Spinal cord (tissue), 10 donors: ENCODE data around the gene PDE4D. TPM values are rescaled to one million over a fixed set of nuclear protein-coding genes. Genes with fewer than 3 reads are reported as not detected.
A peak's percentile ranks its signal among the peaks of the same experiment; 100 is the strongest.

Experiments used
- DNase-seq, 6 donors: peaks; one replicate each; pipeline versions ENCODE4 v3.0.0 to v3.0.0-alpha.2; 2013 to 2015; ENCODE audit warnings: low spot score in 6 of 6, low read depth in 4 of 6
- H3K27ac ChIP-seq: one replicate; pipeline ENCODE4 v1.5.1; 2013; ENCODE audit warnings: low read depth, low read length, control low read depth
- H3K27me3 ChIP-seq: one replicate; pipeline ENCODE4 v1.6.1; 2013; ENCODE audit warnings: low read length; ENCODE audit not compliant: control insufficient read depth, insufficient read depth
- H3K36me3 ChIP-seq: one replicate; pipeline ENCODE4 v1.6.1; 2013; ENCODE audit warnings: low read length; ENCODE audit not compliant: control insufficient read depth, insufficient read depth
- H3K4me1 ChIP-seq: one replicate; pipeline ENCODE4 v1.6.1; 2013; ENCODE audit warnings: low read length; ENCODE audit not compliant: control insufficient read depth, insufficient read depth
- H3K4me3 ChIP-seq: one replicate; pipeline ENCODE4 v1.5.1; 2013; ENCODE audit warnings: low read depth, low read length, control low read depth
- H3K9me3 ChIP-seq: one replicate; pipeline ENCODE4 v1.6.1; 2013; ENCODE audit warnings: low read length; ENCODE audit not compliant: control insufficient read depth, insufficient read depth
- WGBS: methylation state at CpG from one replicate; pipeline ENCODE4 v1.1.5; 2013; ENCODE audit warnings: missing lambda C conversion rate; ENCODE audit not compliant: insufficient coverage; 5-methylcytosine and 5-hydroxymethylcytosine counted together
- polyA plus RNA-seq, 2 donors: library from polyadenylated mRNA; unstranded; fragments of 120-200 nt; gene quantifications; one replicate each; pipeline ENCODE4 v1.2.1, GENCODE V29; 2013; ENCODE audit not compliant: insufficient read length in 2 of 2
- total RNA-seq, 2 donors: library from RNA; depleted of rRNA in 1 of 2; stranded (reverse); fragments of 120-200 nt in 1 of 2; fragments of >200 nt in 1 of 2; gene quantifications; one replicate each; pipeline versions ENCODE4 v1.2.3 to v1.2.4, GENCODE V29; 2013 to 2014
- donor health status: healthy.

Gene PDE4D
- total and polyA plus RNA-seq, 4 donors = 16.1 to 84.0 (median 37.0) TPM

DNA sequence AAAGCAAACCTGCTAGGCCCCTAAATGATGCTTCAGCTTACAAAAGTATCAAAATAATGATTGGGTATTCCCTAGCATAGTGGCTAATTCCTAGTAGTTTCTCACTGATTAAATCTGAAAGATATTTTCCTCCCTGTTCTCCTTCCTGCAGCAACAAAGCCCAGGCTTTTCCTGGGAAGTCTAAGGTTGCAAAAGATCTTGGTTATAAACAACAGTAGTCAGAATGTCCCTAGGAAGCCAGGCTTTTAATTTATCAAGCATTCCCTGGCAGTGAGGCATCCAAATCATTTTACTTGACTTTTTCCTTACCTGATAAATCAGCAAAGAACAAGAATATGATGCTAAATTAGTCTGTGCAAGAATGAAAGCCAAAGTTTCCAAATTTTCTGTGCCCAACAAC is 272.0 kb downstream of the PDE4D start:
- no peak overlapping the region for H3K4me3 ChIP-seq
- no peaks in the 10 kb centered on the region for H3K27me3 ChIP-seq
- no peaks in the 10 kb centered on the region for H3K9me3 ChIP-seq
- no peak overlapping the region for H3K27ac ChIP-seq
- DNase-seq = no peak
- no peaks in the 10 kb centered on the region for H3K36me3 ChIP-seq
- no peaks in the 10 kb centered on the region for H3K4me1 ChIP-seq

- no peaks in the 10 kb centered on the region for H3K27me3 ChIP-seq
- H3K4me1 ChIP-seq = no peaks in the 10 kb centered on the region
- H3K27ac ChIP-seq = no peak overlapping the region
- no peak for DNase-seq
- H3K9me3 ChIP-seq = no peaks in the 10 kb centered on the region
- H3K36me3 ChIP-seq = no peaks in the 10 kb centered on the region
- H3K4me3 ChIP-seq = no peak overlapping the region
Measured at GRCh38 chr5:59620535-59621212, 272.9 kb downstream of the PDE4D start.

DNA sequence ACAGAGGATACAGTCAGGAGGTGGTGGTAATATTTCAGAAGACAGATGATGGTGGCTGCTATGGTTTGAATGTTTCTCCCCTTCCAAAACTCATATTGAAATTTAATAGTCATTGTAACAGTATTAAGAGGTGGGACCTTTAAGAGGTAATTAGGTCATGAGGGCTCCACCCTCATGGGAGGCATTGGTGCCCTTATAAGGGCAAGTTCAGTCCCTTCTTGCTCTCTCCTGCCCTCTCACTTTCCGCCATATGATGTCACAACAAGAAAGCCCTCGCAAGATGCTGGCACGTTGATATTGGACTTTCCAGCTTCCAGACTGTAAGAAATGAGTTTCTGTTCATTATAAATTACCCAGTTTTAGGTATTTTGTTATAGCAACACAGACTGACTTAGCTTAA is 274.9 kb downstream of the PDE4D start:
- WGBS = no CpG with 5 or more reads among the region's 3 CpGs
- Histone ChIP-seq H3K9me3 (no peaks in the 10 kb centered on the region), H3K4me3 (no peak overlapping the region), H3K27me3 (no peaks in the 10 kb centered on the region), H3K36me3 (no peaks in the 10 kb centered on the region), H3K4me1 (no peaks in the 10 kb centered on the region), H3K27ac (no peak overlapping the region)
- DNase-seq = no peak

DNA sequence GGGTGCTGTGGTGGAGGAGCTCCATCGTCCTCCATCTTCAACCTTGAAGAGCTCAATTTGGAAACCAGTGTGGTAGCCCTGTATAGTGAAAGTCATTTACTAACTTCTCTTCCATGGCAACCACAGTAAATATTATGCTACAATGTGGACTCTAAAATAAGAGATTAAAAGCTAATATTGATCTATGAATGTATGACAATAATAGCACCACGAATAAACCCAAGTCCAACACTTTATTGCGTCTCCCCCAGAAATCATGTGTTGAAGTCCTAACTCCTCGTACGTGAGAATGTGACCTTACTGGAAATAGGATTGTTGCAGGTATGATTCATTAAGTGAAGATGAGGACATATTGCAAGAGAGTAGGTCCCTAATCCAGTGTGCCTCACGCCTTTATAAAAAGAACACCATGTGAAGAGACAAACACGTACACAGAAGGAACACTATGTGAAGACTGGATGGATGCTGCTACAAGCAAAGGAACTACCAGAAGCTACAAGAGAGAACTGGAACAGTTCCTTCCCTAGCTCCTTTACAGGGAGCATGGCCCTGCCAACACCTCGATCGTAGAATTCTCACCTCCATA is 276.2 kb downstream of the PDE4D start:
- no peak for DNase-seq
- 96% methylated on average over 4 of the region's 9 CpGs for WGBS
- Histone ChIP-seq H3K4me3 (no peak overlapping the region), H3K4me1 (no peaks in the 10 kb centered on the region), H3K27ac (no peak overlapping the region), H3K9me3 (no peaks in the 10 kb centered on the region), H3K27me3 (no peaks in the 10 kb centered on the region), H3K36me3 (no peaks in the 10 kb centered on the region)

DNA sequence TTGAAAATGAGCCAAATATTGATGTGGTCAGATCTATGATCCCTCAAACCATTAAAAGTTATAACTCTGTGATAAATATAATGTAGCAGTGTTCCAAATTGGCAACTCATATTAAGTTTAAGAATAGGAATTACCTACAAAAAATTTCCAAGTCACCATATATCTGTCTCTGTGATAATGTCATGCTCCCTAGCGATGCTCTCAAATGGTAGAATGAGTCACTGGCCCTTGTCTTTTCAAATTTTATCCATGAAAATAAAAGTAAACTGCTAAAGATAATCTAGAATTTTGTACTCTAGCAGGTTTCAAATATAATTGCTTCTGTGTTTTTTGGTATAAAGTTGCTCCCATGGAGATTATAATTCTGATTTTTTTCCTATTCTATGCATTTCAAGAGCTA is 277.1 kb downstream of the PDE4D start:
- H3K4me1 ChIP-seq = no peaks in the 10 kb centered on the region
- no peaks in the 10 kb centered on the region for H3K36me3 ChIP-seq
- H3K4me3 ChIP-seq = no peak overlapping the region
- WGBS = no CpG with 5 or more reads among the region's 1 CpG
- H3K9me3 ChIP-seq = no peaks in the 10 kb centered on the region
- no peak overlapping the region for H3K27ac ChIP-seq
- no peak for DNase-seq
- H3K27me3 ChIP-seq = no peaks in the 10 kb centered on the region

GRCh38 chr5:59615272-59615671 is 278.3 kb downstream of the PDE4D start:
- Histone ChIP-seq H3K27ac (no peak overlapping the region), H3K4me3 (no peak overlapping the region), H3K4me1 (no peaks in the 10 kb centered on the region), H3K27me3 (no peaks in the 10 kb centered on the region), H3K36me3 (no peaks in the 10 kb centered on the region), H3K9me3 (no peaks in the 10 kb centered on the region)
- no CpG with 5 or more reads among the region's 1 CpG for whole genome bisulfite sequencing
- no peak for DNase-seq

DNA sequence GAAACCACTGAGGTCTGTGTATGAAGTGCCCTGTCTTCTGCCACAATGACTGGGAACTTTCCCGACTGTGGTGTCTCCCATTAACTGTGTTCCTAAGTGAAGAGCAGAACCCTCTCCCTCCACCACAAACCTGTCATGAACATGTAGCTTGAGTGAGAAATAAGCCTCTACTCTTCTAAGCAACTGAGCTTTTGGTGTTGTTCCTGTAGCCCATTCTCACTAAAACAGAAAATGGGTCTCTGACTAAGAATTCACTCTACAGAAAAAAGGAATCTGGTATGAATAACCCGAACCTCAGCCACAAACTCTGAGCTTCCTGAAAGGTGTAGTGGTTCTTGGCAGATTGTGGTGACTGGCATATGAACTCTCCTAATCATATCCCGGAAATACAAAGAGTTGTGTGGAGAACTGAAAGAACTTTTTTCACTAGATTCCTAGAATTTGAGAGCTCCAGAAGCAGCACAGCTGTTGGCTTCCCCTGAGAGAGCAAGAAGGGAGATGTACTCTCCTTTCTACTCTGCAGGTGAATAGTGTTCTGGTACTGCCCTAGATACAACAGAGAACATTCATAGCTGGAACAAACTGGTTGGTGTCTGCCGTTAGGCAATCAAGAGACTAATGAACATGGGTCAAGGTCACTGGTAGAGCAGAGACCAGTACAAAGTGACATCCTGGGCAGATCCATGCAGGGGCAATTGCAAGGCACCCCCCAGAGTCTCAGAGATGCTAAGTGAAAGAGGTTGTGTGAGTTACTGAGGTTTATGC is 283.8 kb downstream of the PDE4D start:
- no peaks in the 10 kb centered on the region for H3K4me1 ChIP-seq
- no peak for DNase-seq
- no peaks in the 10 kb centered on the region for H3K9me3 ChIP-seq
- H3K27ac ChIP-seq = no peak overlapping the region
- WGBS = 66% methylated on average over 2 of the region's 4 CpGs
- H3K4me3 ChIP-seq = no peak overlapping the region
- no peaks in the 10 kb centered on the region for H3K36me3 ChIP-seq
- H3K27me3 ChIP-seq = no peaks in the 10 kb centered on the region

- H3K4me3 ChIP-seq = no peak overlapping the region
- DNase-seq = no peak
- H3K27ac ChIP-seq = no peak overlapping the region
- no peaks in the 10 kb centered on the region for H3K36me3 ChIP-seq
- H3K4me1 ChIP-seq = no peaks in the 10 kb centered on the region
- no peaks in the 10 kb centered on the region for H3K27me3 ChIP-seq
- no CpG with 5 or more reads among the region's 2 CpGs for WGBS
- H3K9me3 ChIP-seq = no peaks in the 10 kb centered on the region
Measured at GRCh38 chr5:59608745-59609144, 284.8 kb downstream of the PDE4D start.

DNA sequence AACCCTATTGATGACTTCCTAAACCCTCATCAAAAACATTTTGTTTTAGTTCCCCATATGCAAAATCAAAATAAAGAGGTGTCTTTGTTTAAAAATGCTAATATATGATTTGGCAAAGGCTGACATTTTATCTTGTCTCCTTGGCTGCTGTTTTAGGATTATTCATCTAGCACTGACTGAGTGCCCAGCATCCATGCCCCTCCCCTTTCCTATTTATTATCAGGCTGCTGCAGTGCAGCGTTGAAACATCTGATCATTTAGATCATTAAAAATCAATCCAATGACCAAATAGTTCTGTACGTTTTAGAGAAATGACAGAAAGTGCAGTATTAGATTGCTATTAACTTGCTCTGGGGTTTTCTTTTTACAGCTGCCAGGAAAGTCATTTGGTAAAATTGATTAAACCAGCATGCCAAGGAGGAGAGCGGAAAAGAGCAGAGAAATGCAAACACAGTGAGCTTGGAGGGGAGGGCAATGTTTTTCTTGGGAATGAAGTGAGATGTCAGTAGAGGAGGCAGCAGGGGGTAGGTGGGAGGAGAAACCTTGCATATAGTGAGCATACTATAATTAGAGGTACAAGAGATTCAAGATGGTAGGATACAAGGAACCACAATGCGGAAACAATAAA is 286.3 kb downstream of the PDE4D start:
- H3K36me3 ChIP-seq = no peaks in the 10 kb centered on the region
- peak in 3 of 6 donors; percentile 38 to 92 (median 55) for DNase-seq
- H3K27me3 ChIP-seq = no peaks in the 10 kb centered on the region
- no peaks in the 10 kb centered on the region for H3K4me1 ChIP-seq
- H3K27ac ChIP-seq = no peak overlapping the region
- H3K9me3 ChIP-seq = no peaks in the 10 kb centered on the region
- WGBS = 31% methylated on average over 2 of the region's 4 CpGs
- H3K4me3 ChIP-seq = no peak overlapping the region
